Vagina (tissue), 2 donors: ENCODE results near the gene NACC2.

Experiments
- POLR2A ChIP-seq, 2 donors: fragments of 450-650 bp; IDR thresholded peaks; one replicate each; pipeline ENCODE4 v1.6.1; 2017; ENCODE audit warnings: antibody characterized with exemption in 2 of 2, mild to moderate bottlenecking in 2 of 2, moderate library complexity in 2 of 2
- TF ChIP-seq, protein P1 (sequence below), 3 experiments: fragments of 450-650 bp in 2 of 3; fragments of 200-600 bp in 1 of 3; sonication (generic) in 1 of 3; IDR thresholded peaks; one replicate each; pipeline ENCODE4 v1.5.1; 2017 to 2019; ENCODE audit warnings: antibody characterized with exemption in 3 of 3, mild to moderate bottlenecking in 2 of 3, moderate library complexity in 2 of 3

- TF ChIP-seq POLR2A (IDR thresholded peaks at IDR 0.05), result no peak
- TF ChIP-seq, protein P1, sequence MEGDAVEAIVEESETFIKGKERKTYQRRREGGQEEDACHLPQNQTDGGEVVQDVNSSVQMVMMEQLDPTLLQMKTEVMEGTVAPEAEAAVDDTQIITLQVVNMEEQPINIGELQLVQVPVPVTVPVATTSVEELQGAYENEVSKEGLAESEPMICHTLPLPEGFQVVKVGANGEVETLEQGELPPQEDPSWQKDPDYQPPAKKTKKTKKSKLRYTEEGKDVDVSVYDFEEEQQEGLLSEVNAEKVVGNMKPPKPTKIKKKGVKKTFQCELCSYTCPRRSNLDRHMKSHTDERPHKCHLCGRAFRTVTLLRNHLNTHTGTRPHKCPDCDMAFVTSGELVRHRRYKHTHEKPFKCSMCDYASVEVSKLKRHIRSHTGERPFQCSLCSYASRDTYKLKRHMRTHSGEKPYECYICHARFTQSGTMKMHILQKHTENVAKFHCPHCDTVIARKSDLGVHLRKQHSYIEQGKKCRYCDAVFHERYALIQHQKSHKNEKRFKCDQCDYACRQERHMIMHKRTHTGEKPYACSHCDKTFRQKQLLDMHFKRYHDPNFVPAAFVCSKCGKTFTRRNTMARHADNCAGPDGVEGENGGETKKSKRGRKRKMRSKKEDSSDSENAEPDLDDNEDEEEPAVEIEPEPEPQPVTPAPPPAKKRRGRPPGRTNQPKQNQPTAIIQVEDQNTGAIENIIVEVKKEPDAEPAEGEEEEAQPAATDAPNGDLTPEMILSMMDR (IDR thresholded peaks at IDR 0.05), result no peak
These were observed 59.0 kb downstream of the NACC2 start for GRCh38 chr9:136036050-136036449.
